A673 (cell line): ENCODE data around the gene CLCNKA.

Source experiments
- CTCF ChIP-seq: fragments of 300-800, 200-600 bp; sonication (generic); conservative IDR thresholded peaks from 2 replicates; pipeline ENCODE4 v1.5.1; 2017; ENCODE audit warnings: low read depth, mild to moderate bottlenecking, antibody characterized with exemption, low read length, moderate library complexity, mixed read lengths
- EZH2 ChIP-seq: fragments of 200-600 bp; sonication (generic); IDR thresholded peaks from 2 replicates; pipeline ENCODE4 v1.6.1; 2017; ENCODE audit warnings: borderline replicate concordance, low read depth, mild to moderate bottlenecking, mixed read lengths, antibody characterized with exemption, low read length; ENCODE audit not compliant: poor library complexity, severe bottlenecking

- no peak for TF ChIP-seq CTCF
- TF ChIP-seq EZH2: no peak
These were observed 59.8 kb downstream of the CLCNKA start for GRCh38 chr1:16081636-16082035.
